ENCODE measurements around the gene SLC35F3.
"Not testable (repeated sequence)": the region's sequence is repeated elsewhere in the genome, so short reads cannot be mapped to it uniquely, and the experiment has no call there.

The SLC35F3 gene

DNA sequence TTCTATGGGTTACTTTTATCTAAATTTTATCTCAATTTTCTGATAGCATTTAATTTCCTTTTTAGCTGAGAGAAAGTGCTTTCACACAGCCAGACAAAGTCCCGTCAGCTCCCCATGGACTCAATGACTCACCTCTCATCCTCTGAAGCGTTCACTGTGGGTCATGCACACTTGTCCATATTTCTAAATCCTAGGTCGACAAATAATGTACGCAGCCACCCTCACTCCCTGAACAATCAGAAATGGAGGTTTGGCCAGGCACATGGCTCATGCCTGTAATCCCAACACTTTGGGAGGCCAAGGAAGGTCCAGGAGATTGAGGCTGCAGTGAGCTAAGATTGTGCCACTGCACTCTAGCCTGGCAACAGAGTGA, 426.4 kb downstream of the SLC35F3 start:
- DNase-seq (ENCODE audit: low spot score in 2 of 2), result no peak

DNA sequence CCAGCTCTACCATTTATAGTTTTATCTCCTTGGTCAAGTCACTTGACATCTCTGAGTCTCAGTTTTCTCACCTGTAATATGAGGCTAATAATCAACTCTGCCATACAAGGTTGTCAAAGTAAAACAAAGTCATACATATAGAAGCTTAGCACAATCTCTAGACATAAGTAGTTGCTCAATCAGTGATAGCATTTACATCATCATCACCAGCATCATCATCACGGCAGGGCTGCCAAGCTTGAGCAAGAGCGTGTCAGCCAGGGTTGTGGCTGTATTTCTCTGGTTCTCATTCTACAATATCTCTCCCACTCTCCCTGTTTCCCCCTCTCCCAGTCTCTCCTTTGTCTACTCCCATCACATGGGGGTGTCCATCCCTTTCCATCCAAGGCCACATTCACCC, 427.0 kb downstream of the SLC35F3 start:
- no peak overlapping the region for H3K27ac Mint-ChIP-seq
- ATAC-seq (ENCODE audit: low read depth) (no peak), DNase-seq (ENCODE audit: low spot score in 2 of 2) (no peak)
- H3K27me3 Mint-ChIP-seq, result peaks cover 9% of the 10 kb centered on the region
- H3K4me3 Mint-ChIP-seq, result no peak overlapping the region
- peaks cover 5% of the 10 kb centered on the region for H3K9me3 Mint-ChIP-seq
- peaks cover 7% of the 10 kb centered on the region for H3K4me1 Mint-ChIP-seq
- H3K36me3 Mint-ChIP-seq, result peaks cover 5% of the 10 kb centered on the region

More for the DNA sequence above, 426.4 kb downstream of the SLC35F3 start:
- peaks cover 5% of the 10 kb centered on the region for H3K9me3 Mint-ChIP-seq
- ATAC-seq (ENCODE audit: low read depth), result no peak
- no peak overlapping the region for H3K4me3 Mint-ChIP-seq
- peaks cover 4% of the 10 kb centered on the region for H3K36me3 Mint-ChIP-seq
- peaks cover 11% of the 10 kb centered on the region for H3K27me3 Mint-ChIP-seq
- no peak overlapping the region for H3K27ac Mint-ChIP-seq
- H3K4me1 Mint-ChIP-seq, result peaks cover 11% of the 10 kb centered on the region

DNA sequence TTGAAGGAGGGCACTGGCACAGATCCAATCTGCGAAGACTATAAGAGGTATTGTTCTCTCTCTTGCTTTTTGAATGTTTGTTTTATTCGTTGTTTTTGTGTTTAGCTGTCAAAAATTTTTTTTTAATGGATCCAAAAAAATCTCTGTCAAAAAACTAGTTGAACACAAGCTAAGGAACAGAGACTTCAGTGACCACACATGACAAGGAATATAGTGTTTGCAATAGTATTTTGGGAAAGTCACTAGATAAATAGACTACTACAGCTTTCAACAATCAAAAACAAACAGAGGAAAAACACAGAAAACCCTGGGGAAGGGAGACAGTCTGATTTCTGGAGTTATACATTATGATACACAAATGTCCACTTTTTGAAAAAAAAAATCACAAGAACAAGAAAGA, 431.9 kb downstream of the SLC35F3 start:
- H3K4me3 Mint-ChIP-seq, result no peak overlapping the region
- no peaks in the 10 kb centered on the region for H3K4me1 Mint-ChIP-seq
- peaks cover 10% of the 10 kb centered on the region for H3K27me3 Mint-ChIP-seq

DNA sequence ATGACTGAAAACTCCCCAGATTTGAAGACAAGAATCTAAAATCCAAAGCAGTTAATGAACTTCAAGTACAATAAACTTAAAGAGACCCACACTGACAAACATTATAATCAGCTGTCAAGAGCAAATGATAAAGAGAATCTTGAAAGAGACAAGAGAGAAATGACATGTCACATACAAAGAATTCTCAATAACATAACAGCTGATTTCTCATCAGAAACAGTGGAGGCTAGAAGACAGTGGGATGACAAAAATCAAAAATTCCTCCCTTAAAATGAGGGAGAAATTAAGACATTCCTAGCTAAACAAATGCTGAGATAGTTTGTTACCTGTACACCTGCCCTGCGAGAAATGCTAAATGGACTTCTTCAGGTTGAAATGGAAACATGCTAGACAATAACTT, 432.8 kb downstream of the SLC35F3 start:
- Mint-ChIP-seq H3K4me1 (no peaks in the 10 kb centered on the region), H3K36me3 (peaks cover 4% of the 10 kb centered on the region), H3K9me3 (peaks cover 15% of the 10 kb centered on the region), H3K27me3 (peaks cover 5% of the 10 kb centered on the region), H3K4me3 (no peak overlapping the region), H3K27ac (no peak overlapping the region)
- DNase-seq (ENCODE audit: low spot score in 2 of 2) (no peak), ATAC-seq (ENCODE audit: low read depth) (no peak)

More for the DNA sequence above, 431.9 kb downstream of the SLC35F3 start:
- peaks cover 8% of the 10 kb centered on the region for H3K36me3 Mint-ChIP-seq
- no peak overlapping the region for H3K27ac Mint-ChIP-seq
- H3K9me3 Mint-ChIP-seq, result peaks cover 17% of the 10 kb centered on the region
- ATAC-seq (ENCODE audit: low read depth) (no peak), DNase-seq (ENCODE audit: low spot score in 2 of 2) (no peak)

DNA sequence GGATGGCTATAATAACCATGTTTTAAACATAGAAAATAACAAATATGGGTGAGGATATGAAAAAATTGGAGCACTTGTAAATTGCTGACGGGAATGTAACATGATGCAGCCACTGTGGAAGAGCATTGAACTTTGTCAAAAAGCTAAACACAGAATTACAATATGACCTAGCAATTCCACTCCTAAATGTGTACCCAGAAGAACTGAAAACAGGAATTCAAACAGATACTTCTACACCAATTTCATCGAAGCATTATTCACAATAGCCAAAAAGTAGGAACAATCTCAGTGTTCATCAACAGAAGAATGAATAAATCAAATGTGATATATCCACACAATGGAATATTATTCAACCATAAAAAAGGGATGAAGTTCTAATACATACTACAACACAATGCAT, 436.1 kb downstream of the SLC35F3 start:
- Mint-ChIP-seq H3K4me1 (no peaks in the 10 kb centered on the region), H3K9me3 (peaks cover 13% of the 10 kb centered on the region), H3K27ac (no peak overlapping the region), H3K36me3 (peaks cover 4% of the 10 kb centered on the region), H3K27me3 (peaks cover 1% of the 10 kb centered on the region), H3K4me3 (no peak overlapping the region)
- ATAC-seq (ENCODE audit: low read depth), result no peak
- DNase-seq (ENCODE audit: low spot score in 2 of 2), result no peak

DNA sequence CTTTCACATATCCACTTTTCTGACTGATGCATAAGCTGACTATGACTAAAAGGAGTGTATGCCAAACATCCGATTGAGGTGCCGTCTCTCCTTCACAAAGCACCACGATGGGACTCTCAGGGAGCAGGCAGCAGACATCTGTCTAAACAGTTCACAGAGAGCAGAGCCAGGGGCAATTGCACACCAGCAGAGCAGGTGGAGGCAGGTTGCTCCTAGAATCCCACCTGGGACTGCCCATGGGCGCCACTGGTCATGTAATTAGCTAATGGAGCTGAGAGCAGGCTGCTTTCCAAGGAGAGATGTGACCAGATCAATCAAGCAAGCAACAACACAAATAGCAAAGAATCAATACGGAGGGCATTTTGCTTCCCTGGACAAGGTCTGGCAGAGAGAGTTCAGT, 438.3 kb downstream of the SLC35F3 start:
- DNase-seq (ENCODE audit: low spot score in 2 of 2) (no peak), ATAC-seq (ENCODE audit: low read depth) (no peak)
- Mint-ChIP-seq H3K27me3 (no peaks in the 10 kb centered on the region), H3K4me1 (no peaks in the 10 kb centered on the region), H3K27ac (no peak overlapping the region), H3K4me3 (no peak overlapping the region), H3K36me3 (peaks cover 3% of the 10 kb centered on the region), H3K9me3 (peaks cover 6% of the 10 kb centered on the region)

DNA sequence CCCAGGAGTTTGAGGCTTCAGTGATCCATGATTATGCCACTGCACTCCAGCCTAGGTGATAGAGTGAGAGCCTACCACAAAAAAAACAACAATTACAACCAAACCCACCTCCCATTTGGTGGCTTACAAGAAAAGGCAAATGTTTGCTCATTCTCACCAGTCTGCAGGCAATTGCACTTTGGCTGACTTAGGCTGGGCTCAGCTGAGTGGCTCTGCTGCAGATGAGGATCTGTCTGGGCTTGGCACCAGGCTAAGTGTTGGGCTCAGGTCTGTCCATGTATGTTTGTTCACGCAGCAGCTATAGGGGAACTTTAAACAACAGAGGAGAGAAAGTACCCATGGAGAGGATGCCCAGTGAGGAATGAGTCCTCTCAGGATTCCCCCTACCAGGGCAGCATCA, 440.8 kb downstream of the SLC35F3 start:
- H3K36me3 Mint-ChIP-seq, result peaks cover 2% of the 10 kb centered on the region
- DNase-seq (ENCODE audit: low spot score in 2 of 2), result no peak
- H3K27me3 Mint-ChIP-seq, result peaks cover 5% of the 10 kb centered on the region
- H3K4me1 Mint-ChIP-seq, result no peaks in the 10 kb centered on the region
- peaks cover 2% of the 10 kb centered on the region for H3K9me3 Mint-ChIP-seq
- no peak overlapping the region for H3K4me3 Mint-ChIP-seq
- no peak overlapping the region for H3K27ac Mint-ChIP-seq
- no peak for ATAC-seq (ENCODE audit: low read depth)

DNA sequence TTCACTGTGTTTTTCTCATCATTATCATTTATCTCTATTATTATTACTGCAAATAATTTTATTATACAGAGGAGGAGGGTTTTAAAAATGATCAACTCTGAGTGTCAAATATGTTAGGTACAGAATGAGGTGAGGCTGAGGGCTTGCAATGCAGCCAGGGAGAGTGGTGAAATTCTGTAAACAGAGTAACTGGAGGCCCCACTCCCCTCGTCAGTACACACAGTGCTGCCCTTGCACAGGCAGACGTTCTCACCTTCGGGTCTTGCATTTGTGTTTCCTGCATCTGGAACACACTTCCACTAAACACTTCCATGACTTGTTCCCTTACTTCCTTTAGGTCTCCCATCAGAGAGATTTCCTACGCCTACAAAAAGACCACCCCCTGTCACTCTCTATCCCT, 444.5 kb downstream of the SLC35F3 start:
- Mint-ChIP-seq H3K4me1 (no peaks in the 10 kb centered on the region), H3K27ac (no peak overlapping the region), H3K9me3 (no peaks in the 10 kb centered on the region), H3K27me3 (peaks cover 5% of the 10 kb centered on the region), H3K36me3 (no peaks in the 10 kb centered on the region), H3K4me3 (no peak overlapping the region)
- ATAC-seq (ENCODE audit: low read depth) (no peak), DNase-seq (ENCODE audit: low spot score in 2 of 2) (no peak)

DNA sequence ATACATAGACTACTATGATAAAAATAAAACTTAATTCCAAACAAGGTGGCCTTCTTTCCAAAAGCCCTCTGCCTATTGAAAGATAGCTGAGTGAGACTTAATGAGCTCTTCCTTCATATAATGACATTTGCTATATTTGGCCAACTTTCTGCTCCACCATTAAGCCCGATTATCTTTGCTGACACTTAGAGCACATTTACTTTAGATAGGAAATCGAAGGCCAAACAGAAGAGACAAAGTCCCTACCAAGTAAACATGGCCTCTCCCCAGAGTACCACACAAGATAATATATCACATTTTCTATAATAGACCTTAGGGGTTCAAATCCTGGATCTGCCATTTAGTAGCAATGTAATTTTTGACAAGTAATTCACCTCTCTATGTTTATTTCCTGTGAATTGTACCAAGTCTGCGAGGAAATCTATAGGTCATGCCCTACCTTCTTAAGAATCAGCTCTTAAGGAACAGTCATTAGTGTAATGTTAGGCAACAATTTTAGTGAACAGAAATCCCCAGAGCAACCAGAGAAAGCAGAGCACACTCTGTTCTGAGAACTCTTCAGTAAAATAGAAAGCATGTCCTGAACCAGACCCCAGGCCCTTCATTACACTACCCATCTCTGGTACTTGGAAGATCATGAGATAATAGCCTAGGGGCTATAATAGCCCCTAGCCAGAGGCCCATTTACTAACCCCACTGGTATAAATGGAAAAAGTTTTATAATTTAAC, 451.5 kb downstream of the SLC35F3 start:
- Mint-ChIP-seq H3K4me3 (peak overlapping the region; percentile 15), H3K27me3 (no peaks in the 10 kb centered on the region), H3K27ac (peak overlapping the region; percentile 87), H3K4me1 (peaks cover 3% of the 10 kb centered on the region), H3K9me3 (no peaks in the 10 kb centered on the region), H3K36me3 (no peaks in the 10 kb centered on the region)
- ATAC-seq (ENCODE audit: low read depth) (peak; percentile 6), DNase-seq (ENCODE audit: low spot score in 2 of 2) (no peak)

DNA sequence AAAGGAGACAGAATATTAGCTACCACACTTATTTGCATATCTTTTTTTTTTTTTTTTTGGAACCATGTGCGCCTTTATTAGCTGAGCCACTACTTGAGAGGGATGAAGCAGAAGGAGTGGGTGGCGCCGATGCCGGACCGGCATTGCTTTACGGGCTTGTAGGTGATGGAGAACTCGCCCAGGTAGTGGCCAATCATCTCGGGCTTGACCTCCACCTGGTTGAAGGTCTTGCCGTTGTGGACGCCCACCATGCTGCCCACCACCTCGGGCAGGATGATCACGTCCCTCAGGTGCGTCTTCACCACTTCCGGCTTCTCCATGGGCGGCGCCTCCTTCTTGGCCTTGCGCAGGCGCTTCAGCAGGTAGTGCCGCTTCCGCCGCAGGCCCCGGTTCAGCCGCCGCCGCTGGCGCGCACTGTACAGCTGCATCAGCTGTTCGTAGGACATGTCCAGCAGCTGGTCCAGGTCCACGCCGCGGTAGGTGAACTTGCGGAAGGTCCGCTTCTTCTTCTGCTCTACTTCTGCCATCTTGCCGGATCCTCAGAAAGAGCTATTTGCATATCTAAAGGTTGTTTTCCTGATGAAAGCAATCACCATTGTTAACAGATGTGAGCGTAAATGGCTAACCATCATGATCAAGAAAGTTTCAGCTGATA, 452.3 kb downstream of the SLC35F3 start:
- H3K4me1 Mint-ChIP-seq, H3K27me3 Mint-ChIP-seq, H3K36me3 Mint-ChIP-seq, H3K9me3 Mint-ChIP-seq: not testable (repeated sequence)
- ATAC-seq (ENCODE audit: low read depth), result peak; percentile 83
- Mint-ChIP-seq H3K4me3 (peak overlapping the region; percentile 86), H3K27ac (peak overlapping the region; percentile 87)
- peak; percentile 31 to 41 for DNase-seq (ENCODE audit: low spot score in 2 of 2)

DNA sequence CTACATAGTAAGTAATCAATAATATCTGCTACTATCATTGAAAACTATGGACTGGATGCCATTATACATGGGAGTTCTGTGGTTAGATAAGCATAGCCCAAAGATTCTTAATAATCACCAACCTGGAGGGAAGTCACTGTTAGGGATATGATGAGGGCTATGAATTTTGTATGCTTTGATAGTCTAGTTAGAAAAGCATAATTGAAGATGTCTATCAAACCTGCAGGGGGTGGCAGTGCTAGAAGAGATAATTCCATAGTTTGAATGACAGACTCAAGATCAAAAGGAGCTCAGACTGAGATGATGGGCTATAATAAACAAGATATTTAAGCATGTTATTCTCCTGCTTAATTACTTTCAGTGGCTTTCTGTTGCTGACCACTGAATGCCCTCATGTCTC, 453.4 kb downstream of the SLC35F3 start:
- Mint-ChIP-seq H3K9me3 (no peaks in the 10 kb centered on the region), H3K27me3 (no peaks in the 10 kb centered on the region), H3K4me1 (peaks cover 3% of the 10 kb centered on the region), H3K4me3 (no peak overlapping the region), H3K36me3 (no peaks in the 10 kb centered on the region), H3K27ac (peak overlapping the region; percentile 87)
- DNase-seq (ENCODE audit: low spot score in 2 of 2) (no peak), ATAC-seq (ENCODE audit: low read depth) (no peak)

DNA sequence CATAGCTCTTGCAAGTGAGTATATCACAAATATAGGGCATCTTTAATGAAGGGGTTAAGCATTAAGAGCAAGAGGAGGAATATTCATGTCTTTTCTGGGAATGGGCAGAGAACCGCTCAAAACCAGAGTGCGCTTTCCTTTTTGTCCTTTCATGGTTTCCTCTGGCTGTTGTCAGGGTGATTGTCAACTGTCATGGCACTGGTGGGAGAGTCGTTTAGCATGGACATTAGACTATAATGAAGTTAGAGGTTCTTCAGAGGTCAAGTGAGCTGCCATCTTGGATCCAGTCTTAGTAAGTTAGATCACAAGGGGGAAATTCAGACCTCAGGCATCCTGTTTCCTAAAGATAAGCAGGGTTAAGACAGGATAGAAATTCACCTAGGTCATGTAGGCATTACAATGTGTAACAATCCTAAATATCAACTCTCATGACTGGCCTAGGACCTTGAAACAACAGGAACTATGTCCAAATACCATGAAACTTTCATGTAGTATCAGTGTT, 456.7 kb downstream of the SLC35F3 start:
- no peaks in the 10 kb centered on the region for H3K36me3 Mint-ChIP-seq
- no peak for DNase-seq (ENCODE audit: low spot score in 2 of 2)
- ATAC-seq (ENCODE audit: low read depth), result no peak
- H3K4me1 Mint-ChIP-seq, result peaks cover 5% of the 10 kb centered on the region
- H3K27me3 Mint-ChIP-seq, result no peaks in the 10 kb centered on the region
- H3K4me3 Mint-ChIP-seq, result no peak overlapping the region
- no peak overlapping the region for H3K27ac Mint-ChIP-seq
- no peaks in the 10 kb centered on the region for H3K9me3 Mint-ChIP-seq

DNA sequence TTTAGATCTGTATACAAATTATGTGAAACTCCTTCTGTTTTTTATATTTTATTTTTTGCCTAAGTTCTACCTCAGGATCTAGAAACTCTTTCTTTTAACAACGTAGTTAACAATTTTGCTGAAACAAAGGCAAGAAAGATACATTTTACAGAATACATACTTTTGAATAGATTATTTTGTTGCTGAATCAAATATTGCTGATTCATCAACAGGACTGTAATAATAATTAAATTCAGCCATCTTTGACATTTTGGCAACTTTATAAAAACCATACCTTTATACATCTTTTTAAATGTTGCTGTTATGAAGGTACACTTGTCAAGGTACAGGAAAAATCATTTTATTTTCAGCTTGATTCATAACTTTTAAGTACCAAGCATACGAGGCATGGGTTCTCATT, 458.1 kb downstream of the SLC35F3 start:
- no peaks in the 10 kb centered on the region for H3K9me3 Mint-ChIP-seq
- H3K27ac Mint-ChIP-seq, result no peak overlapping the region
- ATAC-seq (ENCODE audit: low read depth) (no peak), DNase-seq (ENCODE audit: low spot score in 2 of 2) (no peak)
- H3K4me1 Mint-ChIP-seq, result peaks cover 5% of the 10 kb centered on the region
- H3K27me3 Mint-ChIP-seq, result no peaks in the 10 kb centered on the region
- H3K36me3 Mint-ChIP-seq, result no peaks in the 10 kb centered on the region
- H3K4me3 Mint-ChIP-seq, result no peak overlapping the region

DNA sequence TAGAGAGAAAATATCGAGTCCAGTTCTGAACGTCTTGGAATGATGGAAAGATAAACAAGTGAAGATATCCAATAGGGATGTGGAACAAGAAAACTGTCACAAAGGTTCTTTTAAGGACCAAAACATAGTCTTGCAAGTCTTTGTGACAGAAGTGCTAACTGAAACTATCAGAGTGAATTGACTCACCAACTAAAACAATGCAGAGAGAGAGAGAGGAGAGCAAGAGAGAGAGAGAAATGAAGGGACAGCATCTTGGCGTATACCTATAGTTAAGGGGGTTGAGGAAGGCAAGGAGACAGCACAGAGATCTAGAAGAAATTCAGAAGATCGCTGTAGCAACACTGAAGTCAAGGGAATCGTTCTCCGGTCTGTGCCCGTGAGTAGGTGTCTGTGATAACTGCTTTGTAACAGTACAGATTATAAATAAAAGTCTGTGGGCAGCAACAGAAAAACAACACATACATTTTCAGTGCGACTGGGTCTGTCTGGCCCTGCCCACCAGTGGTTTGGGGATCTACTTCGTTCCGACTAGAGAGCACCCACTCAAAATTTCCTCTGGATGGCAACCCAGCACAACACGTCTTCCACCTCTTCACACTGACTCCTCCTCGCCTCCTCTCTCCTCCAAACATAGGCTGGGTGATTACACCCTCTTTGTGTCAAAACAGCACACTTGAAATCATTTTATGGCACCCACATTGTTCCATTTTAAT, 464.0 kb downstream of the SLC35F3 start:
- Mint-ChIP-seq H3K27ac (no peak overlapping the region), H3K27me3 (no peaks in the 10 kb centered on the region), H3K4me3 (no peak overlapping the region), H3K9me3 (no peaks in the 10 kb centered on the region), H3K36me3 (no peaks in the 10 kb centered on the region), H3K4me1 (peaks cover 10% of the 10 kb centered on the region)
- DNase-seq (ENCODE audit: low spot score in 2 of 2), result no peak
- no peak for ATAC-seq (ENCODE audit: low read depth)

Measured in memory B cell (primary cell).